Measurements from ENCODE around the gene CYP27B1.

CYP27B1 gene

GRCh38 chr12:57761391-57761998 is 5.4 kb downstream of the CYP27B1 start:
- TF ChIP-seq CTCF (IDR thresholded peaks at IDR 0.05), result no peak
- H3K9me3 Mint-ChIP-seq, result peaks cover 4% of the 10 kb centered on the region
- H3K4me3 Mint-ChIP-seq, result no peak overlapping the region
- no peak for DNase-seq
- H3K27me3 Mint-ChIP-seq (ENCODE audit: low read depth, poor library complexity), result peaks cover 98% of the 10 kb centered on the region
- H3K27ac Mint-ChIP-seq, result no peak overlapping the region
- H3K4me1 Mint-ChIP-seq, result peaks cover 8% of the 10 kb centered on the region
- H3K36me3 Mint-ChIP-seq (ENCODE audit: low read depth), result peaks cover 5% of the 10 kb centered on the region

- H3K27me3 Mint-ChIP-seq (ENCODE audit: low read depth, poor library complexity), result peaks cover 95% of the 10 kb centered on the region
- DNase-seq, result peak; percentile 84
- H3K9me3 Mint-ChIP-seq, result peaks cover 4% of the 10 kb centered on the region
- no peak overlapping the region for H3K27ac Mint-ChIP-seq
- peaks cover 9% of the 10 kb centered on the region for H3K4me1 Mint-ChIP-seq
- peaks cover 5% of the 10 kb centered on the region for H3K36me3 Mint-ChIP-seq (ENCODE audit: low read depth)
- no peak for TF ChIP-seq CTCF (IDR thresholded peaks at IDR 0.05)
- H3K4me3 Mint-ChIP-seq, result no peak overlapping the region
These were observed 6.4 kb downstream of the CYP27B1 start for GRCh38 chr12:57760347-57760982.

GRCh38 chr12:57759360-57759980 is 7.4 kb downstream of the CYP27B1 start:
- peaks cover 89% of the 10 kb centered on the region for H3K27me3 Mint-ChIP-seq (ENCODE audit: low read depth, poor library complexity)
- DNase-seq, result no peak
- peaks cover 13% of the 10 kb centered on the region for H3K4me1 Mint-ChIP-seq
- TF ChIP-seq CTCF (IDR thresholded peaks at IDR 0.05), result no peak
- H3K9me3 Mint-ChIP-seq, result peaks cover 4% of the 10 kb centered on the region
- H3K36me3 Mint-ChIP-seq (ENCODE audit: low read depth), result peaks cover 5% of the 10 kb centered on the region
- no peak overlapping the region for H3K27ac Mint-ChIP-seq
- H3K4me3 Mint-ChIP-seq, result no peak overlapping the region

- peaks cover 3% of the 10 kb centered on the region for H3K9me3 Mint-ChIP-seq
- H3K27ac Mint-ChIP-seq, result no peak overlapping the region
- peaks cover 20% of the 10 kb centered on the region for H3K4me1 Mint-ChIP-seq
- DNase-seq, result no peak
- peaks cover 5% of the 10 kb centered on the region for H3K36me3 Mint-ChIP-seq (ENCODE audit: low read depth)
- H3K4me3 Mint-ChIP-seq, result no peak overlapping the region
- peaks cover 89% of the 10 kb centered on the region for H3K27me3 Mint-ChIP-seq (ENCODE audit: low read depth, poor library complexity)
- TF ChIP-seq CTCF (IDR thresholded peaks at IDR 0.05), result no peak
These were observed 8.1 kb downstream of the CYP27B1 start for GRCh38 chr12:57758552-57759359.

- TF ChIP-seq CTCF (IDR thresholded peaks at IDR 0.05), result no peak
- Mint-ChIP-seq H3K9me3 (no peaks in the 10 kb centered on the region), H3K4me1 (peaks cover 30% of the 10 kb centered on the region), H3K4me3 (no peak overlapping the region), H3K36me3 (ENCODE audit: low read depth) (peaks cover 5% of the 10 kb centered on the region), H3K27me3 (ENCODE audit: low read depth, poor library complexity) (peaks cover 89% of the 10 kb centered on the region), H3K27ac (no peak overlapping the region)
- no peak for DNase-seq
These were observed 9.1 kb downstream of the CYP27B1 start for GRCh38 chr12:57757771-57758170.
